ENCODE data around the gene BACH2. TPM values are rescaled to one million over a fixed set of nuclear protein-coding genes. Genes with fewer than 3 reads are reported as not detected.
A peak's percentile ranks its signal among the peaks of the same experiment; 100 is the strongest.

BACH2 gene
- total RNA-seq, 1 donor from 2014 or later, result 7.8 TPM

- no peak for TF ChIP-seq CTCF (IDR thresholded peaks at IDR 0.05)
- Mint-ChIP-seq H3K27ac (ENCODE audit: unreplicated experiment) (peak overlapping the region; percentile 57), H3K27me3 (ENCODE audit: low read depth) (no peaks in the 10 kb centered on the region), H3K36me3 (ENCODE audit: low read depth) (no peaks in the 10 kb centered on the region), H3K4me3 (ENCODE audit: unreplicated experiment) (no peak overlapping the region), H3K9me3 (ENCODE audit: low read depth) (no peaks in the 10 kb centered on the region), H3K4me1 (ENCODE audit: low read depth) (peaks cover 34% of the 10 kb centered on the region)
- DNase-seq (ENCODE audit: low spot score), result no peak
Observed at GRCh38 chr6:90190131-90190530, 106.5 kb downstream of the BACH2 start.

- no peak for TF ChIP-seq CTCF (IDR thresholded peaks at IDR 0.05)
- no peak overlapping the region for H3K27ac Mint-ChIP-seq (ENCODE audit: unreplicated experiment)
Observed at GRCh38 chr6:90187437-90188121, 109.1 kb downstream of the BACH2 start.

GRCh38 chr6:90186637-90187371, 109.8 kb downstream of the BACH2 start:
- Mint-ChIP-seq H3K4me1 (ENCODE audit: low read depth) (peaks cover 34% of the 10 kb centered on the region), H3K27ac (ENCODE audit: unreplicated experiment) (no peak overlapping the region), H3K9me3 (ENCODE audit: low read depth) (no peaks in the 10 kb centered on the region), H3K4me3 (ENCODE audit: unreplicated experiment) (no peak overlapping the region), H3K27me3 (ENCODE audit: low read depth) (no peaks in the 10 kb centered on the region), H3K36me3 (ENCODE audit: low read depth) (peaks cover 2% of the 10 kb centered on the region)
- no peak for DNase-seq (ENCODE audit: low spot score)
- TF ChIP-seq CTCF (IDR thresholded peaks at IDR 0.05), result no peak

More at GRCh38 chr6:90187437-90188121, 109.1 kb downstream of the BACH2 start:
- H3K4me1 Mint-ChIP-seq (ENCODE audit: low read depth), result peaks cover 34% of the 10 kb centered on the region
- no peak overlapping the region for H3K4me3 Mint-ChIP-seq (ENCODE audit: unreplicated experiment)
- no peak for DNase-seq (ENCODE audit: low spot score)
- H3K9me3 Mint-ChIP-seq (ENCODE audit: low read depth), result no peaks in the 10 kb centered on the region
- H3K27me3 Mint-ChIP-seq (ENCODE audit: low read depth), result no peaks in the 10 kb centered on the region
- no peaks in the 10 kb centered on the region for H3K36me3 Mint-ChIP-seq (ENCODE audit: low read depth)

- Mint-ChIP-seq H3K4me3 (ENCODE audit: unreplicated experiment) (no peak overlapping the region), H3K27me3 (ENCODE audit: low read depth) (no peaks in the 10 kb centered on the region), H3K9me3 (ENCODE audit: low read depth) (no peaks in the 10 kb centered on the region), H3K4me1 (ENCODE audit: low read depth) (peaks cover 34% of the 10 kb centered on the region), H3K36me3 (ENCODE audit: low read depth) (peaks cover 2% of the 10 kb centered on the region), H3K27ac (ENCODE audit: unreplicated experiment) (no peak overlapping the region)
- no peak for TF ChIP-seq CTCF (IDR thresholded peaks at IDR 0.05)
- DNase-seq (ENCODE audit: low spot score), result no peak
Observed at GRCh38 chr6:90186026-90186425, 110.6 kb downstream of the BACH2 start.

- TF ChIP-seq CTCF (IDR thresholded peaks at IDR 0.05), result no peak
- peaks cover 27% of the 10 kb centered on the region for H3K4me1 Mint-ChIP-seq (ENCODE audit: low read depth)
- H3K9me3 Mint-ChIP-seq (ENCODE audit: low read depth), result peaks cover 2% of the 10 kb centered on the region
- no peak overlapping the region for H3K27ac Mint-ChIP-seq (ENCODE audit: unreplicated experiment)
- no peak overlapping the region for H3K4me3 Mint-ChIP-seq (ENCODE audit: unreplicated experiment)
- peaks cover 4% of the 10 kb centered on the region for H3K36me3 Mint-ChIP-seq (ENCODE audit: low read depth)
- DNase-seq (ENCODE audit: low spot score), result no peak
- no peaks in the 10 kb centered on the region for H3K27me3 Mint-ChIP-seq (ENCODE audit: low read depth)
Observed at GRCh38 chr6:90184334-90185298, 112.0 kb downstream of the BACH2 start.

Measured in chondrocyte (in vitro differentiated cells).